A673 (cell line): Measurements from ENCODE around the gene AGBL2. TPM values are rescaled to one million over a fixed set of nuclear protein-coding genes. Genes with fewer than 3 reads are reported as not detected.
A peak's percentile ranks its signal among the peaks of the same experiment; 100 is the strongest.
"Not testable (repeated sequence)": the region's sequence is repeated elsewhere in the genome, so short reads cannot be mapped to it uniquely, and the experiment has no call there.

Experiments
- BruUV-seq: library from RNA; stranded (reverse); fragments of 400-500 nt; replicated peaks from 2 replicates; lab custom pipeline; 2021; lab: Mats Ljungman, UMichigan
- CTCF ChIA-PET: fragments of 300-600 bp; sonication (Branson Sonifier 250); formaldehyde crosslinking; loops from one replicate; lab custom pipeline; 2022; ENCODE audit warnings: antibody characterized with exemption; lab: Charles Lee
- POLR2A ChIA-PET: fragments of 300-600 bp; sonication (Branson Sonifier 250); formaldehyde crosslinking; loops from one replicate; lab custom pipeline; 2022; ENCODE audit warnings: antibody characterized with exemption; ENCODE audit not compliant: low non-redundant PET; lab: Charles Lee
- DNase-seq: peaks from one replicate; pipeline ENCODE4 v3.0.0-alpha.2; 2015; ENCODE audit warnings: low spot score
- H3K27ac ChIP-seq: fragments of 200-600 bp; sonication (generic); 2 replicates; pipeline ENCODE4 v1.5.1; 2016; ENCODE audit warnings: mixed run types, low read depth, mild to moderate bottlenecking, mixed read lengths, antibody characterized with exemption, low read length; ENCODE audit not compliant: poor library complexity, severe bottlenecking
- H3K27me3 ChIP-seq: fragments of 200-600 bp; sonication (generic); replicated peaks from 2 replicates; pipeline ENCODE4 v1.6.1; 2017; ENCODE audit warnings: mixed run types, low read depth, mild to moderate bottlenecking, mixed read lengths, antibody characterized with exemption, low read length; ENCODE audit not compliant: insufficient read depth, poor library complexity
- H3K36me3 ChIP-seq: fragments of 200-600 bp; sonication (generic); 2 replicates; pipeline ENCODE4 v1.6.1; 2016; ENCODE audit warnings: mixed run types, mild to moderate bottlenecking, mixed read lengths, antibody characterized with exemption, low read length; ENCODE audit not compliant: insufficient read depth, poor library complexity, severe bottlenecking
- H3K4me1 ChIP-seq: fragments of 200-600 bp; sonication (generic); 2 replicates; pipeline ENCODE4 v1.6.1; 2017; ENCODE audit warnings: mixed run types, mild to moderate bottlenecking, mixed read lengths, antibody characterized with exemption, low read length; ENCODE audit not compliant: insufficient read depth, poor library complexity, severe bottlenecking
- H3K4me3 ChIP-seq: fragments of 200-600 bp; sonication (generic); 2 replicates; pipeline ENCODE4 v1.5.1; 2016; ENCODE audit warnings: low read depth, mixed run types, mild to moderate bottlenecking, mixed read lengths, low read length; ENCODE audit not compliant: poor library complexity, severe bottlenecking
- H3K9me3 ChIP-seq: fragments of 200-600 bp; sonication (generic); 2 replicates; pipeline ENCODE4 v1.6.1; 2016; ENCODE audit warnings: mixed run types, low read depth, mild to moderate bottlenecking, mixed read lengths, antibody characterized with exemption, low read length; ENCODE audit not compliant: poor library complexity, severe bottlenecking
- EZH2 ChIP-seq: fragments of 200-600 bp; sonication (generic); IDR thresholded peaks from 2 replicates; pipeline ENCODE4 v1.6.1; 2017; ENCODE audit warnings: borderline replicate concordance, low read depth, mild to moderate bottlenecking, mixed read lengths, antibody characterized with exemption, low read length; ENCODE audit not compliant: poor library complexity, severe bottlenecking
- intact Hi-C: fragments of 100-400 bp; cut with micrococcal nuclease; formaldehyde crosslinking; loops from one replicate; pipeline ENCODE4 v1.10.0; 2022; ENCODE audit not compliant: unreplicated experiment
- total RNA-seq: library from RNA; stranded (reverse); gene quantifications from 2 replicates; pipeline ENCODE4 v1.2.3, GENCODE V29; 2021
- TF ChIP-seq, protein P1 (sequence below): fragments of 300-800, 200-600 bp; sonication (generic); conservative IDR thresholded peaks from 2 replicates; pipeline ENCODE4 v1.5.1; 2017; ENCODE audit warnings: low read depth, mild to moderate bottlenecking, antibody characterized with exemption, low read length, moderate library complexity, mixed read lengths

Gene AGBL2
- total RNA-seq, 1 experiment from 2014 or later, result 6.5 TPM

- Histone ChIP-seq H3K4me3 (no peak overlapping the region), H3K9me3 (no peaks in the 10 kb centered on the region), H3K4me1 (peaks cover 5% of the 10 kb centered on the region), H3K36me3 (no peaks in the 10 kb centered on the region), H3K27me3 (no peaks in the 10 kb centered on the region), H3K27ac (no peak overlapping the region)
- intact Hi-C loops, result no loop called here
- POLR2A ChIA-PET, result no interaction called here
- CTCF ChIA-PET, result no interaction called here
- TF ChIP-seq, protein P1, sequence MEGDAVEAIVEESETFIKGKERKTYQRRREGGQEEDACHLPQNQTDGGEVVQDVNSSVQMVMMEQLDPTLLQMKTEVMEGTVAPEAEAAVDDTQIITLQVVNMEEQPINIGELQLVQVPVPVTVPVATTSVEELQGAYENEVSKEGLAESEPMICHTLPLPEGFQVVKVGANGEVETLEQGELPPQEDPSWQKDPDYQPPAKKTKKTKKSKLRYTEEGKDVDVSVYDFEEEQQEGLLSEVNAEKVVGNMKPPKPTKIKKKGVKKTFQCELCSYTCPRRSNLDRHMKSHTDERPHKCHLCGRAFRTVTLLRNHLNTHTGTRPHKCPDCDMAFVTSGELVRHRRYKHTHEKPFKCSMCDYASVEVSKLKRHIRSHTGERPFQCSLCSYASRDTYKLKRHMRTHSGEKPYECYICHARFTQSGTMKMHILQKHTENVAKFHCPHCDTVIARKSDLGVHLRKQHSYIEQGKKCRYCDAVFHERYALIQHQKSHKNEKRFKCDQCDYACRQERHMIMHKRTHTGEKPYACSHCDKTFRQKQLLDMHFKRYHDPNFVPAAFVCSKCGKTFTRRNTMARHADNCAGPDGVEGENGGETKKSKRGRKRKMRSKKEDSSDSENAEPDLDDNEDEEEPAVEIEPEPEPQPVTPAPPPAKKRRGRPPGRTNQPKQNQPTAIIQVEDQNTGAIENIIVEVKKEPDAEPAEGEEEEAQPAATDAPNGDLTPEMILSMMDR, result no peak
- TF ChIP-seq EZH2, result no peak
- DNase-seq, result no peak
- no TSS peak for BruUV-seq
Observed at GRCh38 chr11:47667555-47667954, 47.6 kb downstream of the AGBL2 start.

- POLR2A ChIA-PET, result no interaction called here
- CTCF ChIA-PET, result no interaction called here
- TF ChIP-seq, protein P1, result no peak
- no peak for TF ChIP-seq EZH2
- intact Hi-C loops, result no loop called here
- peaks cover 5% of the 10 kb centered on the region for H3K4me1 ChIP-seq
- no peaks in the 10 kb centered on the region for H3K27me3 ChIP-seq
- H3K36me3 ChIP-seq, result no peaks in the 10 kb centered on the region
- no peak overlapping the region for H3K27ac ChIP-seq
- no peaks in the 10 kb centered on the region for H3K9me3 ChIP-seq
- no peak for DNase-seq
- BruUV-seq, result no TSS peak
- no peak overlapping the region for H3K4me3 ChIP-seq
Observed at GRCh38 chr11:47667135-47667534, 48.0 kb downstream of the AGBL2 start.

GRCh38 chr11:47664936-47665335, 50.2 kb downstream of the AGBL2 start:
- H3K27me3 ChIP-seq, H3K9me3 ChIP-seq, CTCF ChIA-PET, intact Hi-C loops, H3K4me1 ChIP-seq, BruUV-seq, H3K36me3 ChIP-seq, H3K4me3 ChIP-seq, H3K27ac ChIP-seq: not testable (repeated sequence)
- peak; percentile 65 for DNase-seq
- POLR2A ChIA-PET, result interaction anchor here (0.6 kb wide), 1 partner anchor 26 kb away, joined by 3 read pairs; no protein-coding TSS in a partner anchor

DNA sequence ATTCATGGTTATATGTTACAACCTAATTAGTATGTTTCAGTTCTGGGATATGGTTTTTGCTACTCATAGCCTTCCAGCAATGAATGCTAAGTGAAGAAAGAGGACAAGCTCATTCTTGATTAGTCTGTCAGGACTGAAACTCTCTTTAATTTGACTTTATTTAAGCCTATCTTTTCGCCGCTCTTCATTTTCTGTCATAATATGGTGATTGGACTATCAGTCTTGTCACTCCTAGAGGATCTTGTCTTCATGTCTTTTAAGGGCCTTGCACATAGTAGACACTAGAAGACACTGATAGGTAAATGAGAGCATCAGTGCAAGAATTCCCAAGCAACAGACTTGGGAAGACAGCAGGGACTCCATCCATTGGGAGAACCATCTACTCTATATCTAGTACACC, 53.9 kb downstream of the AGBL2 start:
- CTCF ChIA-PET, result no interaction called here
- no peak overlapping the region for H3K27ac ChIP-seq
- TF ChIP-seq EZH2, result no peak
- TF ChIP-seq, protein P1, result no peak

More for the DNA sequence above, 53.9 kb downstream of the AGBL2 start:
- BruUV-seq, result no TSS peak
- POLR2A ChIA-PET, result no interaction called here
- Histone ChIP-seq H3K4me1 (peaks cover 5% of the 10 kb centered on the region), H3K9me3 (no peaks in the 10 kb centered on the region), H3K27me3 (no peaks in the 10 kb centered on the region), H3K36me3 (no peaks in the 10 kb centered on the region), H3K4me3 (no peak overlapping the region)
- no peak for DNase-seq
- intact Hi-C loops, result no loop called here
